ENCODE results near the gene PRMT1. TPM values are rescaled to one million over a fixed set of nuclear protein-coding genes. Genes with fewer than 3 reads are reported as not detected.

PRMT1 gene
- total and polyA plus RNA-seq, 2 donors from 2014 or later = 119 to 131 TPM

DNA sequence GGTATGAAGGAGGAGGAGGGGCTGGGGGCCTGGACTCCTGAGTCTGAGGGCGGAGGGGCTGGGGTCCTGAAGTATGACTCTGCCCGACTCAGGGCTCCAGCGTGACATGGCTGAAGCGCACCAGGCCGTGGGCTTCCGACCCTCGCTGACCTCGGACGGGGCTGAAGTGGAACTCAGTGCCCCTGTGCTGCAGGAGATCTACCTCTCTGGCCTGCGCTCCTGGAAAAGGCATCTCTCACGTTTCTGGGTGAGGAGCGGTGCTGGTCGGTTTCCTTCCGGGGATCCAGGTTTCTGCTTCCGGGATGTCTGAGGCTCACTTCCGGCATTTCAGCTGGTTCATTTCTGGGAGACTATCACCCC, 15.1 kb downstream of the PRMT1 start:
- Histone ChIP-seq H3K9me3 (ENCODE audit: control insufficient read depth in 2 of 3, insufficient read depth in 1 of 3, low read length in 3 of 3) (no peaks in the 10 kb centered on the region), H3K36me3 (ENCODE audit: control insufficient read depth in 2 of 3, insufficient read depth in 3 of 3, low read length in 3 of 3) (peaks cover 0 to 3% (median 0%) of the 10 kb centered on the region in 3 donors), H3K27me3 (ENCODE audit: control insufficient read depth, insufficient read depth, low read length) (no peaks in the 10 kb centered on the region), H3K4me1 (ENCODE audit: control insufficient read depth in 2 of 3, insufficient read depth in 2 of 3, low read depth in 1 of 3, low read length in 3 of 3) (peaks cover 0 to 17% (median 6%) of the 10 kb centered on the region in 3 donors), H3K27ac (ENCODE audit: low read depth in 2 of 2, low read length in 2 of 2) (no peak overlapping the region), H3K4me3 (ENCODE audit: low read length in 3 of 3) (no peak overlapping the region), H3K9ac (ENCODE audit: low read length in 3 of 3) (no peak overlapping the region)
- intact Hi-C loops (cut with DNase I) = no loop called here
- no peak for FAIRE-seq
- DNase-seq = peak in 1 of 5 donors; percentile 54
- TF ChIP-seq CTCF (IDR thresholded peaks at IDR 0.05; ENCODE audit: borderline replicate concordance, extremely low read depth, insufficient read depth) = no peak

DNA sequence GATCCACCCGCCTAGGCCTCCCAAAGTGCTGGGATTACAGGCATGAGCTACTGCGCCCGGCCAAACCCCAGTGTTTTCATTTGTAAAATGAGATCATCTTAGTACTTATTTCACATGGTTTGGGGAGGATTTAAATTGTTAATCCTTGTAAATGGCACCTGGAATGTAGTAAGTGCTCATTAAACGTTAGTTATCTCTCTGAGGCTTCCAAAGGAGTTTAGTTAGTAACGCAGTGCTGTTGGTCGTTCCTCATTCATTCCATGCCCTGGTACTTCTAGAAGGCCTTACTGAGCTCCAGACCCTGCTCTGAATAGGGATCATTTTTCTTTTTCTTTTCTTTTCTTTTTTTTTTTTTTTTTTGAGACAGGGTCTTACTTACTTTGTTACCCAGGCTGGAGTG, 19.0 kb downstream of the PRMT1 start:
- no peak for TF ChIP-seq CTCF (IDR thresholded peaks at IDR 0.05; ENCODE audit: borderline replicate concordance, extremely low read depth, insufficient read depth)
- no peaks in the 10 kb centered on the region for H3K36me3 ChIP-seq (ENCODE audit: control insufficient read depth in 2 of 3, insufficient read depth in 3 of 3, low read length in 3 of 3)
- no peaks in the 10 kb centered on the region for H3K27me3 ChIP-seq (ENCODE audit: control insufficient read depth, insufficient read depth, low read length)
- no peaks in the 10 kb centered on the region for H3K4me1 ChIP-seq (ENCODE audit: control insufficient read depth in 2 of 3, insufficient read depth in 2 of 3, low read depth in 1 of 3, low read length in 3 of 3)
- no peak overlapping the region for H3K27ac ChIP-seq (ENCODE audit: low read depth in 2 of 2, low read length in 2 of 2)
- no peak for FAIRE-seq
- H3K9me3 ChIP-seq (ENCODE audit: control insufficient read depth in 2 of 3, insufficient read depth in 1 of 3, low read length in 3 of 3) = no peaks in the 10 kb centered on the region
- no peak overlapping the region for H3K4me3 ChIP-seq (ENCODE audit: low read length in 3 of 3)
- intact Hi-C loops (cut with DNase I) = no loop called here
- no peak for DNase-seq
- no peak overlapping the region for H3K9ac ChIP-seq (ENCODE audit: low read length in 3 of 3)

- intact Hi-C loops (cut with DNase I) = no loop called here
- no peaks in the 10 kb centered on the region for H3K9me3 ChIP-seq (ENCODE audit: control insufficient read depth in 2 of 3, insufficient read depth in 1 of 3, low read length in 3 of 3)
- H3K4me3 ChIP-seq (ENCODE audit: low read length in 3 of 3) = no peak overlapping the region
- no peaks in the 10 kb centered on the region for H3K36me3 ChIP-seq (ENCODE audit: control insufficient read depth in 2 of 3, insufficient read depth in 3 of 3, low read length in 3 of 3)
- H3K27me3 ChIP-seq (ENCODE audit: control insufficient read depth, insufficient read depth, low read length) = no peaks in the 10 kb centered on the region
- no peak for TF ChIP-seq CTCF (IDR thresholded peaks at IDR 0.05; ENCODE audit: borderline replicate concordance, extremely low read depth, insufficient read depth)
- no peaks in the 10 kb centered on the region for H3K4me1 ChIP-seq (ENCODE audit: control insufficient read depth in 2 of 3, insufficient read depth in 2 of 3, low read depth in 1 of 3, low read length in 3 of 3)
- no peak for DNase-seq
- H3K9ac ChIP-seq (ENCODE audit: low read length in 3 of 3) = no peak overlapping the region
- no peak for FAIRE-seq
- no peak overlapping the region for H3K27ac ChIP-seq (ENCODE audit: low read depth in 2 of 2, low read length in 2 of 2)
These were observed 19.8 kb downstream of the PRMT1 start for GRCh38 chr19:49696865-49697264.

- Histone ChIP-seq H3K9me3 (ENCODE audit: control insufficient read depth in 2 of 3, insufficient read depth in 1 of 3, low read length in 3 of 3) (no peaks in the 10 kb centered on the region), H3K4me3 (ENCODE audit: low read length in 3 of 3) (no peak overlapping the region), H3K4me1 (ENCODE audit: control insufficient read depth in 2 of 3, insufficient read depth in 2 of 3, low read depth in 1 of 3, low read length in 3 of 3) (no peaks in the 10 kb centered on the region), H3K9ac (ENCODE audit: low read length in 3 of 3) (no peak overlapping the region), H3K27ac (ENCODE audit: low read depth in 2 of 2, low read length in 2 of 2) (no peak overlapping the region), H3K27me3 (ENCODE audit: control insufficient read depth, insufficient read depth, low read length) (no peaks in the 10 kb centered on the region), H3K36me3 (ENCODE audit: control insufficient read depth in 2 of 3, insufficient read depth in 3 of 3, low read length in 3 of 3) (no peaks in the 10 kb centered on the region)
- intact Hi-C loops (cut with DNase I) = no loop called here
- TF ChIP-seq CTCF (IDR thresholded peaks at IDR 0.05; ENCODE audit: borderline replicate concordance, extremely low read depth, insufficient read depth) = no peak
- FAIRE-seq (no peak), DNase-seq (no peak)
These were observed 22.3 kb downstream of the PRMT1 start for GRCh38 chr19:49699364-49699763.

Measured in kidney (tissue), 14 donors.